NK-92 (cell line): ENCODE results near the gene PRR15L.

Experiments
- DNase-seq: peaks from one replicate; lab custom pipeline; 2025; ENCODE audit not compliant: unreplicated experiment; lab: John Stamatoyannopoulos, UW

PRR15L gene

GRCh38 chr17:47962901-47963300 lies 5.2 kb upstream of the PRR15L start:
- no peak for DNase-seq

GRCh38 chr17:47961406-47961805 lies 3.7 kb upstream of the PRR15L start:
- no peak for DNase-seq

- DNase-seq = no peak
These were observed 2.4 kb upstream of the PRR15L start for GRCh38 chr17:47959825-47960655.

GRCh38 chr17:47956791-47957590 lies 692 bp downstream of the PRR15L start:
- no peak for DNase-seq

- DNase-seq = no peak
These were observed 1.9 kb downstream of the PRR15L start for GRCh38 chr17:47955497-47956461.

GRCh38 chr17:47953909-47954308 lies 3.8 kb downstream of the PRR15L start:
- no peak for DNase-seq

DNA sequence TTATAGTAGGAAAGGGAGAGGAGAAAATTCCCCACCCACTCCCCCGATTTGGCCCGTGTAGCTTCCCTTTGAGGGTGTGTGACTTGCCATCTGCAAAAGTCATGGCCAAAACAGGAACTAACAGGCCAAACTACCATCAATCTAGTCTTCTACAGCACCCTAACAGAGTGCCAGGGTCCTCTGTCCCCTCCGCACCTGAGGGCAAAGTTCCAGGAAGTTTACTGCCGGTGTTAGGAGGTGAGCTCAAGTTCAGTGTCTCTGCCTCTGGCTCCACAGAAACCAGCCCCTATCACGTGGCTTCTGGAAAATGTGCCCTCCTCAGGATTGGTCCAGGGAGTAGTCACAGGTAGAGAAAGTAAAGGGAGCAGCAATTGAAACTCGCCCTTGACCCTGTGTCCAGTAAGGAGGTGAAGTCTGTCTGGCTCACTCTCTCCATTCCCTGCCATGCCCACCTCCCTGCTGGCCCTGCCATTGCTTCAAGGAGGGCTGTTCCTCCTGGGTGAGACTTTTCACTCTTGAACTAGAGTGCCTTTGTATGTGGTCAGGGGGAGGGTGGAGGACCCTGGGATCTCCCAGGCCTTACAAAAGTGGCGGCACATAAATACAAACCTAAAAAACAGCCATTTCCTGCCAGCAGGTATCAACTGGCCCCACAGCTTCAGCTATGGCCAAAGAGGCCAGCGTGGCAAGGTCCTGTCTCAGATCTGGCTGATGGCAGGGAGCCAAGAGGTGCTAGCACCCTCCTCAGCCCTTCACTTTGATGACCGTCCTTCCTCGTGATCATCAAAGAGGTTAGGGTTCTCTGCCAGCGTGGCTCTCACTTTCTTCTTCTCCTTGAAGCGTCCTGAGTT lies 5.3 kb downstream of the PRR15L start:
- DNase-seq = no peak

DNA sequence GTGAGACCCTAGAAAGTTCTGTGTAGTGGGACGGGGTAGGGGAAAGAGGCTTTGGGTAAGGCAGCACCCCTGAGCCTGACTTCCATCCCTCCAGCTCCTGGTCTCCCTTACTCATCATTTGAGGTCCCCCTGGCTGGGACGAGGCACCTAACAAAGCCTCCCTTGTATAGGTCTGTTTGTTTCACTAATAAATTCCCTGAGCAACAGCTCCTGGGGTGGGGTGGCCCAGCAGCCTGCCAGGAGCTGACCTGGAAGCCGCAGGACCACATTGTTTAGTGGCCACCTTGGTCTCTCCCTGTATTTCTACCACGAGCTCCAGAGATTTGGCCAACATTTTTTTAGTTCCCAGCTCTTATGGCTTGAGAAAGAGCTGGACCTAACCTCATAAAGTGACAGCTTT lies 7.2 kb downstream of the PRR15L start:
- DNase-seq = no peak

GRCh38 chr17:47949946-47950345 lies 7.7 kb downstream of the PRR15L start:
- no peak for DNase-seq

GRCh38 chr17:47949197-47949759 lies 8.4 kb downstream of the PRR15L start:
- no peak for DNase-seq

GRCh38 chr17:47948706-47949196 lies 8.9 kb downstream of the PRR15L start:
- DNase-seq = no peak

DNA sequence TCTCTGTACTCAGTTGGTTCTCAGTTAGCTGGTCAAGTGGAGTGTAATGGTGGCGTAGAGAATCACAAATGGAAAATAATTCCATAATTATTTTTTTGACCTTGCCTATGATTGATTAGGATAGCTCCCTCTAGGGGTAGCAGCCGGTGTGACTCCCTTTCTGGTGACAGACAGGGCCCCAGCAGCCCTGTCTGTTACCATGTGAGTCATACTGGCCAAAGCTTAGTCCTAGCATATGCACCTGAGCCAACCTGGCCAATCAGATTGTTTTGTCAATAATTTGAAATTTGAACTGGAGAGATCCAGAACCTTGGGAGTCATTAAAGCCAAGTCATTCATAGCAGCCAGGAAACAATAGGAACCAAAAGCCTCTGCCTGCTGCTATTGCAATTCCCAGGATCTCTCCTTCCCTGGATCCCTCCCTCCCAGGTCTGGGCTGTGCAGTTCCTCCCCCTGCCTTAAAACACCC lies 10.7 kb downstream of the PRR15L start:
- DNase-seq = no peak

DNA sequence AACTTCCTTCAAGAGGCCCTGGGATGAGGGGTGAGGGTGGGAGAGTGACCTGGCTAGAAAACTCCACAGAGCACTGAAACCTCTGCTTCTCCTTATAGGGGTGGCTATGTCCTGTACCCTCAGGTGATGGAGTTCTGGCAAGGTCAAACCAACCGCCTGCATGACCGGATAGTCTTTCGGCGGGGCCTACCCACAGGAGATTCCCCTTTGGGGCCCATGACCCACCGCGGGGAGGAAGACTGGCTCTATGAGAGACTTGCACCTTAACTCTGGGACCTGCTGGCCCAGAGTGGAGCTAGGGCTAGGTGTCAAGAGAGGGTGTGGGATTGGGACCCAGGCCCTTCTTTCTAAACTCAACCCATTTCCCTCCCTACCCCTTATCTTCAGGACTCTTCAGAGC lies 11.2 kb downstream of the PRR15L start:
- no peak for DNase-seq

GRCh38 chr17:47945529-47946508 lies 11.9 kb downstream of the PRR15L start:
- no peak for DNase-seq

DNA sequence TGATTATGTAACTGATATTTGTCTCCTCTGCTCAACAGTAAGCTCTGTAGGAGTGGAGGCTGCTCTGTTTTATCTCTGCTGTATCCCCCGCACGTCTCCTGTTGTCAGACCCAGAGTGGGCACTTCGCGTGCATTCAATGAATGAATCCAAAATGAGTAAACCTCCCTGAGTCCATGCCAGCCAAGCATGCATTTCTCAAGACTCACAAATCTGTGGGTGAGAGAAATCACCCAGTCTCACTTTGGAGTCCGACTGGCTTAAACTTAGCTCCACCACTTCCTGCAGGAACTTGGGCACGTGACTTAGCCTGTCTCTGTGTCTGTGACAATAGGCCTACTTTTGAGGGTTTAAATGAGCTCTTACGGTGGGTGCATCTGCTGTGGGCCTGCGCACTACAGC lies 12.6 kb downstream of the PRR15L start:
- no peak for DNase-seq

- DNase-seq = no peak
These were observed 15.1 kb downstream of the PRR15L start for GRCh38 chr17:47942568-47942967.

DNA sequence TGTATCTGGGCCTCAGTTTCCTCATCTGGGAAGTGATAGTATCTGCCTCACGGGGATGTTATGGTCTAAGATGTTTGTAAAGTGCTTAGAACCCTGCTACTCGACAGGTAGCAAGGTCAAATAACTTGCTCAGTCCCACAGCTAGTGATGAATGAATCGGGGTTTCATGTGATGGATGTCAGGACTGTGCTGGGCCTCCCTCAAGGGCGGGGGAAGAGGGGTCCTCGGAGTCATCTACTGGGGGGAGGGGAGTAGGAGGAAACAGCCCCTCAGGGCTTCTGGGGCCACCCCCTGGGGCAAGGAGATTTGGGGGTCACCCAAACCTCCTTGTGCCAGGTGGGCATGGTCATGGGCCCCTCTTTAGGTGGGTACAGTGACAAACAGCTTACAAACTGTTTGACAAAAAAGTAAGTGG lies 15.6 kb downstream of the PRR15L start:
- no peak for DNase-seq
